GM10266 (cell line): ENCODE measurements around the gene ARID3C.
A peak's percentile ranks its signal among the peaks of the same experiment; 100 is the strongest.

Experiments used
- DNase-seq: peaks from one replicate; pipeline ENCODE4 v3.0.0; 2012; ENCODE audit errors: extremely low spot score
- TF ChIP-seq, protein P1 (sequence below): IDR thresholded peaks from 2 replicates; pipeline ENCODE4 v1.5.1; 2012; ENCODE audit warnings: mild to moderate bottlenecking, low read depth; ENCODE audit not compliant: control insufficient read depth, insufficient read depth; ENCODE audit errors: missing control alignments

Gene ARID3C

DNA sequence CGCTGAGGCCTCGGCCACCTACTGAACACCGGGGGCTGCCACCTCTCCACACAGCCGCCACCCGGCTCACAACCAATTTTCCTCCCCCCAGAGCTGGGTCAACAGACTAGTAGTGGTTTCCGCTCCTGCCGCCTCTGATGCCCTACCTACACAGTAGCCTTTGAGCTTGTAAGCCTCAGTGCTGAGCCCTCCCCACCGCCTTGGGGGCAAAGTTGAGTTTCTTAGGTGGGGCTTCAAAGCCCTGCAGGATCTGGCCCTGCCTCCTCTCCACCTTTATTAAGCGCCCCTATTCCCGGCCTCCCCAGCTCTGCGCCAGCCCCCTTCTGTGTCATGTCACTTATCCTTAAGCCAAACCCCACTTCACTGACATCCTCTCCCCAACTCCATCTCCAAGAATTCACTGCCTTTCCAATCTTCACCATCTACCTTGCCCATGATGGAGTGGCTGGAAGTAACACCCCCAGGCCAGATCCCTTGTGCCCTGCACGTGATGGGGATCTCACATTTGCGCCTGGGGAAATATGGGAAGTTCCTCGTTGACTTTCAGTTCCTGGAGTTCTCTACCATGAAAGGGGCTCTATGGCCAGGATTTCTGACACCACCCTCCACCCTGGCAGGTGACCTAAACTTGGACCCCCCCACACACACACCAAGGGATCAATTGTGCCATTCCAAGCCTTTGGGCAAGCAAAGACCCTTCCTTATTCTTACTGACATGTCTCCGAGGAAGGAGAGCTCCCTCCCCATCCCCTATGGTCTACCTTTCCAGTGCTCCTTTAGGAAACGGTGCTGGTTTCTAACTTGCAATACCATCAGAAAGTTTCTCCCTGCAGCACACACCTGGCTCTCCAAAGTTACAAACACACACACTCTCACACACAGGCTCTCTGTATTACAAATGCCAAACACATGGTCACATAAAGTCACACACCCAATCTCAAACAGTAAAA lies 36.7 kb downstream of the ARID3C start:
- DNase-seq, result no peak
- TF ChIP-seq, protein P1, sequence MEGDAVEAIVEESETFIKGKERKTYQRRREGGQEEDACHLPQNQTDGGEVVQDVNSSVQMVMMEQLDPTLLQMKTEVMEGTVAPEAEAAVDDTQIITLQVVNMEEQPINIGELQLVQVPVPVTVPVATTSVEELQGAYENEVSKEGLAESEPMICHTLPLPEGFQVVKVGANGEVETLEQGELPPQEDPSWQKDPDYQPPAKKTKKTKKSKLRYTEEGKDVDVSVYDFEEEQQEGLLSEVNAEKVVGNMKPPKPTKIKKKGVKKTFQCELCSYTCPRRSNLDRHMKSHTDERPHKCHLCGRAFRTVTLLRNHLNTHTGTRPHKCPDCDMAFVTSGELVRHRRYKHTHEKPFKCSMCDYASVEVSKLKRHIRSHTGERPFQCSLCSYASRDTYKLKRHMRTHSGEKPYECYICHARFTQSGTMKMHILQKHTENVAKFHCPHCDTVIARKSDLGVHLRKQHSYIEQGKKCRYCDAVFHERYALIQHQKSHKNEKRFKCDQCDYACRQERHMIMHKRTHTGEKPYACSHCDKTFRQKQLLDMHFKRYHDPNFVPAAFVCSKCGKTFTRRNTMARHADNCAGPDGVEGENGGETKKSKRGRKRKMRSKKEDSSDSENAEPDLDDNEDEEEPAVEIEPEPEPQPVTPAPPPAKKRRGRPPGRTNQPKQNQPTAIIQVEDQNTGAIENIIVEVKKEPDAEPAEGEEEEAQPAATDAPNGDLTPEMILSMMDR, result no peak

DNA sequence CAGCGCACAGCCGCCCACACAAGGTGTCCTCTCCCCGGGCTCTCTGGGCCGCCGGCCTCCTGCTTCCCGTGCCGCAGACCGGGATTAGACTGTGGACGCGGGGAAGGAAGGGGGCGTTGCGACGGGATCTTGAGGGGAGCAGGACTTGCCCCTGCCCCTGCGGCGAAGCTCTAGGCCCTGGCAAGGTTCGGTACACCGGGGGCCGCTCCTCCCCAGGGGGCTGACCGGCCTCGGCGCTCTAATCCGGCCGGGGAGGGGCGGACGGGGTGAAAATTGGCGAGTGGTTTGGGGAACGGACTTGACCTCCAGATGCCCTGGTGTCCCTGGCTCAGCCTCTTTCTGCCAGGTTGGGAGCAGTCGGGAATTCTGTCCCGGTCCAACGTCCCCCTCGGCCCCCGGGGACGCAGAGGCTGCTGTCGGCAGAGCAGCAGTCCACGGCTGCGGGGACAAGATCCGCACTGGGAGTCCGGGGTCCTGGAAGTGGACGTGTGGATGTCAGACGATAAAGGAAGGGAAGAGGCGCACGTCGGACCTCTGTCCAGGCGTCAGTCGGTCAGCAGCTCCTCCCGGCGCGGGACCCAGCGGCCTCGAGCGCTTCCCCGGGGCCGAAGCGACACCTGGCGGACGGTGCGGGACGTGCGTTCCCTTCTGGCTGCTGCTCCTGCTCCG lies 37.5 kb downstream of the ARID3C start:
- peak; percentile 93 for DNase-seq
- TF ChIP-seq, protein P1, result peak; percentile 94

DNA sequence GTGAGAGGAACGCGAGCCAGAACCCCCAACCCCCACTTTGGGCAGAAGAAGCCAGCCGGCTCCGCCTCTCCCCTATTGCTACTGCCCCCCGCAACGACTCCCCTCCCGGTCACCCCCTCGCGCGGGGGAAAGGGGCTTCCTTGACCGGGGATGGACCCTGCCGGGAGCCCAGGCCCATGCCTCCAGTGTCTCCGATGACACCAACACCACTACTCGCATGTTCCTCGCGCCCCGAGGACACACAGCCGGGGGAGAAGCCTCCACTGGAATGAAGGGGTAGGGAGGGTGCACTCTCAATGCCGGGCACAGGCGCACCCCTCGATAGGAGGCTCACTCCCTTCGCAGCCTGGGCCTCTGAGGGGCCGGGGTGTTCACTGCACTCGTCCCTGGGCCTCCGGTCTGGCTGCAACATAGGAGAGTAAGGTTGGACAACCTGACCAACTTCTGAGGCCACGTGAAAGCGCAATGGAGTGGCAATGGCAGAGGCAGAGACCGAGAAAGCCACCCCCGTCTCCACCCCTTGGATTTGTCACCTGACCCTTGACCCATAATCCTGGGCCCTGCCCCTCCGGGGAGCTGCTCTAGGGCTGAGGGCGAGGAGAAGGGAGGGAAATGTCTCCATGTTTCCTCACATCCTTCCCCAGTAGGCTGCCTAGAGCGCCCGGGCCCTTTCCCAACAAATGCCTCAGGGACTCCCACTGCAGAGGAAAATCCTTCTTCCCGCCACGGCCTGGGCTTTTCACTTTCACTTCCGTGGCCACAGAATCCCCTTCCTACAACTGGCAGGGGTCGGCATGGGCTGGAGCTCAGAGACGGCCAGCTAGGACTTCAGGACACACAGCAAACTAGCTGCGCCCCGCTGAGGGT lies 38.3 kb downstream of the ARID3C start:
- TF ChIP-seq, protein P1, result no peak
- DNase-seq, result no peak

DNA sequence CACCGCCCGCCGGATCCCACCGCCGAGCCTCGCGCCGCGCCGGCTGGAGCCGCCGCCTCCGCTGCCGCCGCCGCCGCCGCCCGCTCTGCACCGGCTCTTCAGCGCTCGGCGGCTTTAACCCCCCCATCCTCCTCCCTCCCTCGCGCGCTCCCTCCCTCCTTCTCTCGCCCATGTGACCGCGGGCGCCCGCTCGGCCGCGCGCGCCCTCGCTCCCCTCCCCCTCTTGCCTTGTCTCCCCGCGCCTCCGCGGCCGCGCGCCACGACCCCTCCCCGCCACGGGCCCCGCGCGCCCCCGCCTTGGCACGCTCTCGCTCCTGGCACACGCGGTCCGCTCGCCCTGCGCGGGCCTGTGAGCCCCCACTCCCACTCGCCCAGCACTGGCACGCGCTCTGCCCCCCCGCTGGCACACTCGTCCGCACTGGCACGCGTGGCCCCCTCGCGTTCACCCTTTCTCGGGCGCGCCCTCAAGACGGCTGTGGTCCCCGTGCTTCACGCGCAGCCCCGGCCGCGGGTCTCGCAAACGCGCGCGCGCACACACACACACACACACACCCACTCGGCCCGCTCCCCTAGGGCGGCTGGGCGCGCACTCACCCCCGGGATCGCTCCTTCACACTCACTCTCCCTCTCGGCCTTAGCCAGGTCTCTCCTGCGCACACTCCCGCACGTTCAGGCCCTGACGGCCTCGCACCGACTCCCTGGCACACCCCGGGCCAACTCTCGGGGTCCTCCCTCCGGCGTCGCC lies 39.1 kb downstream of the ARID3C start, which contains the start of gene CNTFR:
Gene CNTFR (minus strand): TSS at position 89 of the 745 bp plus-strand sequence. CDS start 20,743 bp downstream, outside the sequence.
- no peak for DNase-seq
- TF ChIP-seq, protein P1, result no peak

DNA sequence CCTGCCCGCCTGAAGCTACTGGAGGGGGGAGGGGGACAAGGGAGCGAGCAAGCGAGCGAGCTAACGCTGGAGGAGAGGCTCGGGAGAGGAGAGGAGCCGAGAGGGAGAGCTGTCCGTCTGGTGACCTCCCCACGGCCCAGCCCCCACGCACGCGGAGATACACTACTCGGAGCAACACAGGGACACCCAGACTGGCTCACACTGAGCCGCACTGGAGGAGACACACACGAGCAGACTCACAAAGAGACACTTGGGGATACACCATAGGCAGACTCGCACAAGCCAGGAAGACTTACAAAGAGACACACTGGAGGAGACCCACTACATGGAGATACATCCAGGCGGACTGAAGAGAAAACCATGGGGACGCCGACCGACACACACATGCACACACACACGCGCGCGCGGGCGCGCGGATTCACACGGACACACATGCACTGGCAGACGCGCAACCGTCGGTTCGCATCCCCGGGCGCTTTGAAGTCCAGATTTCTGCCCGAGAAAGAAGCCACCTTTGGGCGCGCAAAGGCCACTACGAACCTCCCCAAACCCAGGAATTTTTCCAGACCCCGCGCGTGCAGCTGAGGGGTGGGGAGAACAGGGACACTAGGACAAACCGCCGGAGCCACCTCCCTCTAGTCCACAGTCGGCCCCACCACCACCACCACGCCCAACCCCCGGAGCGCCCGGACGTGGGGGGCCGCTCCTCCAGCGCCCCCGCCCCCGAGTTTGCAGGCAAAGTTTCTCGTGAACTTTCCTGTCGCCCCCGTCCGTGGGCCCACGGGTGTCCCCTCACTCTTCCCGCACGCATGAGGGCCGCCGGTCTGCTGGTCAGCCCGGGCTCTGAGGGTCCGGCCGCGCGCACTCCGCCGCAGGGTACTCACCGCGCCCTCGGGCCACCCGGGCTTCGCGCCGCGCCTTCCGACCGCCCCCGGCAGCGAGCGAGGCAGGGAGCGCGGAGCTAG lies 39.9 kb downstream of the ARID3C start:
- DNase-seq, result no peak
- TF ChIP-seq, protein P1, result no peak
